Measurements from ENCODE around the gene RCL1.

Gene RCL1

DNA sequence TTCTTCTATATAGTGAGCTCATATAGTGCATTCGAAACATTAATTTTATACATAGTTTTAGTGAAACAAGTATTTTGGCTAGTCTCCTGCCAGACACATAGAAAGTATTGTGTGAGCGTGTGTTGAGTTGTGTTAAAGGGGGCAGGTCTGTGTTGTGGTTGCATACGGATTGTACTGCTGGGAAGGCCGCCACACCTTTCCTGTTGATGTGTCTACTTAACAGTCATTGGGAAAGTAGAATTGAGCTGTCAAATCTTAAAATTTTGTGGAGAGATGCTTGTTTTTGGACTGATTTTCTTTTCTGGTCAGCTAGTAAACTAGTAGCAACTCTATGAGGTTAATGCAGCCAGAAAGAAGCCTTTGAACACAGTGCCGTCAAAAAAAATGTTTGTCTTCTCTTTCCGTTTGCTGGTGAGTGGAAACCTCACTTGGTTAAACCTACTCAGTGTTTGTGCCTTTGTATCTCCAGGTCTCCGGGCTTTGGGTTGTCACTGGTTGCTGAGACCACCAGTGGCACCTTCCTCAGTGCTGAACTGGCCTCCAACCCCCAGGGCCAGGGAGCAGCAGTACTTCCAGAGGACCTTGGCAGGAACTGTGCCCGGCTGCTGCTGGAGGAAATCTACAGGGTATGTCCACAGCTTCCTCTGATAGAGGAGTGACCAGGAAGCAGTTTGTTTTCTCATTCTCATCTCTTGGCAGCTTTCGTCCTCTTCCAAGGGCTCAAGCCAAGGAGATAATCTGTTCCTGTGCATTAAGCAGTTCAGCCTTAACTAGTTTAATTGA lies 51.5 kb downstream of the RCL1 start:
- DNase-seq: no peak

DNA sequence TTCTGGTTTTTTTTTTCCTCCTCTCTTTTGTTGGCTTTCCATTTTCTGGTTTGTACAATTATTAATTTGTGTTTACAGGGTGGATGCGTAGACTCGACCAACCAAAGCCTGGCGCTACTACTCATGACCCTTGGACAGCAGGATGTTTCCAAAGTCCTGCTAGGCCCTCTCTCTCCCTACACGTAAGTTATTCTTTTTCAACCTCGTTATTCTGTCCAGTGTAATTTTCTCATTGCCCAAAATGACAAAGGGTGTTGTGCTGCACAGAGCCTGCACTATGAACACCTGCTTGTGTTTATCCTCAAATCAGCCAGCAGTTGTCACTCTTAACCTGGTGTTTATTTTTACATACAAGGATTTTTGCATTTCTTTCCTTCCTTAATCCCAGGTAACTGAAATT lies 56.6 kb downstream of the RCL1 start:
- no peak for DNase-seq

DNA sequence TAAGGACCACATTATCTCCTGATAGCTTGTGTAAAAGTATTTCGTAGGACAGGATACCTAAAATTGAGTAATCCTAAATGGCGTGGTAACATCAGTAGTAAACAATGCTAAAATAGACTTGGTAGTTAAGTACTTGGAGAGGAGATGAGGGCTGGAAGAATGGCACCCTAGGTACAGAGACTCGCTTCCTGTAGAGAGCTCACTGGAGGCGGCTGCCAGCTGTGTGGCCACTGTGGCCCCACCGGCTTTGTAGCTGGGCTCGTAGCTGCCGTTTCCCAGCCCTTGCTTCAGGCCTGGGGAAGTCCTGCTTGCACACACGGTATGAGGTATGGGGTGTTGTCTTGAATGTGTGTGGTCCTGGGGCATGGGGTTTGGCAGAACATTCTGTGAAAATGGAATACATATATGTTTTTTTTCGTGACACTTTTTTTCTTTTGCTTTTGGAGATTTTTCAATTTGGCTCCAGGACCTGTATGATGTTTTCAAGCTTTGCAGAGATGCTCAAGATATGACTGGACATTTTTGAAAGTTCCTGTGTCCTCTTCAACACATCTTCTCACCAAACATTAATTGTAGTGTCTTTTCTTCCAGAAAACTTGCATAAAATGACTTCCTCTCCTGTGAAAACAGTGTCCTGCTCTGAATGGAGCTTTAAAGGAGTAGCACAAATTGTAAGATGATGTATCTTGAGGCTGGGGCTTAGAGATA lies 58.0 kb downstream of the RCL1 start:
- DNase-seq: no peak

DNA sequence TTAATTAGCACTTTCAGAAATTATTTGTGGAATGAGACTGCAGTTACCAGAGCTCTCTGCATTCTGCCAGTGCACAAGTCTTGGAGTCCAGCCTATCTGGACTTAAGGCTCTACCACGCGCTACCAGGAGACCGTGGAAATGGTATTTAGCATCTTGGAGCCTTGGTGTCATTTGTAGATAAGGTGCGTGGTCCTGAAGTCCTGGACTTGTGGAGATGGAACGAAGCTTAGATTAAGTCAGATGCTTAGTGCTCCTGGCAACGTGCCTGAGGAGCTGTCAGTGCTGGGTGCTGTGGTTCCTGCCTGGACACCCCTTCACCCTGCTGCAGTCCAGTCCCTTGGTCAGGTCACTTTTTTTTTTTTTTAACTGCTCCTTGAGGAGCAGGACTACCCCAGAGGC lies 59.7 kb downstream of the RCL1 start:
- no peak for DNase-seq

DNA sequence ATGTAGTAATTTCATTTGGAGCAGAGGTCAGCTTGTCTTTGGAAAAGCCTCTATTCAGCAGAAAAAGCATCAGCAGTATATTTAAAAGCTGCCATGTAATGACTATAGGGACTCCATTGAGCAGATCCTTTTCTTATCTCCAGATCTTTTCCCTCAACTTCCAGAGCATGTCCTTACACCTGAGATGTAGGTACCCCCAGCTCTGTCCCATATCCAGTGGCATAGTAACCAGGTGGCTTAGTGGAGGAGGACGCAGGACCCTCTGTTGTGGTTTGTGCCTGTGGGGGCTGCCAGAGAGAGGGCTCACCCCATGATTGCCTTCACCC lies 61.5 kb downstream of the RCL1 start:
- DNase-seq: no peak

DNA sequence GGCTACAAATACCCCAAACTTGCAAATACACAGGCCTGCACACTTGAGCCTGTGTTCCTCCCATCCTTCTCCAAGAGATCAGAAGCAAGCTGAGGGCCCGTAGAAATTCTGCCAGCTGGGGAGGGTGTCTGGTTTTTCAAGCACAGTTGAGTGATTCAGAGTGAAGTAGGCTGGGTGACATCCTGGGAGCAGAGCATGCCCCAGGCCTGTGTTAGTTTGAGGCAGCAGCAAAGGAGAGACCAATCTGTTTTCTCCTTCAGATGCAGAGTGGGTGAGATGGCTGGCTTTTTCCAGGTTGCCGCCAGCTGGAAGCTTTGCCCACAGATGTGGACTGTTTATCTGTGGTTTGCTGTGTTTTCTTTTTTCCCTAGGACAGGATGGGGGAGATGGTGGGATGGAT lies 63.1 kb downstream of the RCL1 start:
- DNase-seq: no peak

DNA sequence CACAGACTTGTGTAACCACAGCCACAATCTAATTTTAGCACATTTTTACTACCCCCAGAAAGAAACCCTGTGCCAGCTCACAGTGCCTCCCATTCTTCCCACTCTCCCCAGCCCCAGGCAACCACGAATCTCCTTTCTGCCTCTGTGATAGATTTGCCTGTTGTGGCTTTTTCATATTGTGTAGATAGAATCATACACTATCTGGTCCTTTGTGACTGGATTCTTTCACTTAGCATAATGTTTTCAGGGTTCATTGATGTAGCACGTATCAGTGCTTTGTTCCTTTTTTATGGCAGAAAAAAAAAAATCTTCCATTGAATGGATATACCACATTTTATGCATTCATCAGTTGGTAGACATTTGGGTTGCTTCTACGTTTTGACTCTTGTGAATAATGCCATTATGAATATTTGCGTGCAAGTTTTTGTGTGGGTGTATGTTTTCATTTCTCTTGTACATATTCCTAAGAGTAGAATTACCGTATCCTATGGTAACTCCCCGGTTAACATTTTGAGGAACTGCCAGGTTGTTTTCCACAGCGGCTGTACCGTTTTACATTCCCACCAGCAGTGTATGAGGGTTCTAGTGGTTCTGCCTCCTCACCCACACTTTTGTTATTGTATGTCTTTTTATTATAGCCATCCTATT lies 64.5 kb downstream of the RCL1 start:
- no peak for DNase-seq

DNA sequence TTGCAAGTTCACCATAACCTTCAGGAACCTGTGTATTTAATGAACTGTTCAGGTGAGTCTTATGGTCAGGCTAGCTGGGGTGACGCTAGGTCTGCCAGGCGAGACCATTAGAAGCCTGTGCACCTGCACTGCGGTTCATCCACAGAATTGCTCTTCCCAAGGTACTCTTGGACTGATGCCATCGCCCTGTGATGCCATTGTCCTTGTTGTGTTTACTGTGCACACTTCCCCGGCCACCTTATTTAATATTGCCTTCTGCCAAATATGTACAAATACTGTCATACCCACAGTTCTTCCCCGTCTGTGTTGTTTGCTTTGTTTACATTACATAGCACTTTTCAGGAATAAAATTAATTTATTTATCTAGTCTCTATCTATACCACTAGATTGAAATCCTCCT lies 66.3 kb downstream of the RCL1 start:
- DNase-seq: no peak

DNA sequence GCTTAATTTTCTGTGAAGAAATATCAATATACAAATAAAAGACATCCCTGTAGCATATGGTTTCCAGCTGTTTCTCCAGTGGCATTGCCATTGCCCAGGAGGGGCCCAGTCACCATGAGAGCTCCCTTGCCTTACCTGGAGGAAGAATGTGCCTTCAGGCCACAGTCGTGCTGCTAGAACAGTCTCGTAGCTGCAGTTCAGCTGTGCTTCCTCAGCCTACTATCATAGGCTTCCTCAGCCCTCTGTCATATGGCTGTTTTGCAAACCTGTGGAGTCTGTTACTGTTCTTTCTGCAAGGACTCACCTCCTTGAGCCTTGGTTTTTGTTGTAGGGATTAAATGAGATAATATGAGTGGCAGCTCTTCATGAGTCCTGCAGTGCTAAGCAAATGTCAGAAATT lies 67.6 kb downstream of the RCL1 start:
- no peak for DNase-seq

DNA sequence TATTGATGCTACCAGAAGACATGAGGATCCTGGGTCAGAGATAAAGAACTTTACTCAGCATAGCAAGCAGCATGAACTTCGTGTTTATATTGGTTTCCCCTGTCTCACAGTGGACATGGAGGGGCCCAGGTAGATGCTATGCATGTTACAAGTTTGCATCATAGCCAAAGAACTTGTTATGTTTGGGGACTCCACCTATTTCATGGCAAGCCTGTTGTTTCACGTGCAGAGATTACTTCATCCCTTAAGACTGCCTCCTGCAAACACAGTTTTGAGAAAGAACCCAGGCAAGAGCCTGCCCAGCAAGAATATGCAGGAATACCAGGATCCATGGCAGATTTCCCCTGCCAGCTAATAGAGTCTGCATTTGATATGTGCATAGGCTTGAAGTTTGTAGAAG lies 68.4 kb downstream of the RCL1 start:
- DNase-seq: no peak

DNA sequence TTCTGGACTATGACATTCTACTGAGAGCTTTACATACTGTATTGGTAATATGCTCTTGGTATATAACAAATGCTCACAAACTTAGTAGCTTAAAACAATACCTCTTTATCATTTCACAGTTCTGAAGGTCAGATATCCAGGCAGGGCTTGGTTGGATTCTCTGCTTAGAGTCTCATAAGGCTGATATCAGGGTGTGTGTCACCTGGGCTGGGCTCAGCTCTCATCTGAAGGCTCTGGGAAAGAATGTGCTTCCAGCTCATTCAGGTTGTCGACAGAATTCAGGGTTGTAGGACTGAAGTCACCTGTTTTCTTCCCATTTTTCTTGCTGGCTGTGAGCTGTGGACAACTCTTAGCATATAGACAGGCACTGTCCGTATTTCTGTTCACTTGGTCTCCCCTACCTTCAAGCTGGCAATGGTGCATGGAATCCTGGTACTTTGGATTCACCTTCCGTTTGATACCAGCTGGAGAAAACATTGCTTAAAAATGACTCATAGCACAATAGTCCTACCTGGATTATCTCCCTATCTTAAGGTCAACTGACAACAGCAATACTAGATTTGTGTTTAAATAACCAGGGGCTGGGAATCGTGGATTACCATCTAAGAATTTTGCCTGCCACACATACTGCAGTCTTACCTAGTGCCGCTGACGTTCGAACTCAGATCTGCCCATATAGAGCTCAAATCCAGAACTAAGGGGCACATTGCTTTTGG lies 69.2 kb downstream of the RCL1 start:
- no peak for DNase-seq

DNA sequence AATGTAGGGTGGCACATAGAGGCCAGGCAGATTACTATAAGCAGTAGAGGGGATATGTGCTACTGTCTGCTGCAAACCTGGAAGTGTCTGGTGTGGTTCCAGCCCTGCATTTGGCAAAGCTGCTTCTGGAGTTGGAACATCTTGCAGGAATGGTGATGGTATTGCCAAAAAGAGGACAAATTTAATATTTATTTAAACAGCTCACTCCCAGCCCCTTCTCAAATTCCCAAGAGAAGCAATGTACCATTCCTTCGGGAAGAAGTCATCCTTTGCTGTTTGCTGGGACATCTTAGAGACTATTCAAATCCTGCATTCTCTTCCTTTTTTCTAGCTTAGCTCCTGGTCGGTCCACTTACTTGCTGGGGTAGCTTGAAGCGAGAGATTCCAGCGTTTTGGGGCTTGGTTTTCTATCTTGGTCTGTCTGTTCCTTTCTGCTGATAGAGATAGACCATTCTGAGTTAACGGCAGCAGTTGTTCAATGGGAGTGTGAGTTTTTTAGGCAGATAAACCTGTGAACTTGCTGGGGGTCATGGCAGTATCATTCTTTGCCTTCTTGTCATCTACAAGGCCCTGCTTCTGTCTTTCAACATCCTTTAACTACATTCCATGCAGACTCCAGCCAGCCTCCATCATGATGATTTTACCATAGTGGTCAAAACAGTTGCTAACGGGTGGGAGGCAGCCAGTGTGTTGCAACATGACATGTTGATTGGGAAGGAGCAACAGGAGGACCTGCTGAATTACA lies 69.9 kb downstream of the RCL1 start:
- no peak for DNase-seq

DNA sequence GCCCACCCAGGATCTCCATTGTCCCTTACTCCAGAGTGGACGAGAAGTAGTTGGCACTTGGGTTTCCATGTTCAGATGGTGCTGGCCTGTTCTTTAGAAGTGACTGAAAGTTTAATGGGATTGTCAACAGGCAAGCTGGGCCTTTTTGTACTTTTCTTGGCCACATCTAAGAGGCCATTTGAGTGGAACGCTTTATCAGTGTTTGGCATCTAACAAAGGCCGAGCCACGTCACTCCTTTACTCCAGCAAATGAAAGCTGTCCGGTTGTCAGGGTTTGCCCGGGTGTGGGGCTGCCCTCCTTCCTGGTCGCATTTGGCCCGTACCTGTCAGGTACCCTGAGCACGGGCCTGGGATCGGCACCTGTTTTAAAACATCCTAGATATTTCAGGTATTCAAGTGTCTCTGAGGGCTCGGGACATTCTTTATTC lies 71.5 kb downstream of the RCL1 start:
- no peak for DNase-seq

DNA sequence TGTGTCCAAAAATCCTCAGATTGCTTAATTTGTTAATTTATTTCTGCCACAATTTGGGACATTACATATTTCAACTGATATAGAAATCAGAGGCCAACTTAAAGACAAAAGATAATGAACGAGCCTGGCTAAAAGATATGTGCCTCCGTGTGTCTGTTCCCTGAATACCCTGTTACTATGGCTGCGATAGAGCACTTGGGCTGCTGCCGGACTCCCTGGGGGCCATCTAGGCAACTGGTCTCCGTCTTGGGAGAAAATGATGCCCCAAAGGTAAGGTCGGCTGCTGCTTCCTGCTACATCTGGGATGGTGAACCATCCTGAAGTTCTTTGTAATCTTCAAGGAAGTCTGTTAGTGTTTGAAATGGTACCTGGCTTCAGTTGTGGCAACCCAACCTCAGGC lies 72.0 kb downstream of the RCL1 start:
- peak; percentile 3 for DNase-seq

DNA sequence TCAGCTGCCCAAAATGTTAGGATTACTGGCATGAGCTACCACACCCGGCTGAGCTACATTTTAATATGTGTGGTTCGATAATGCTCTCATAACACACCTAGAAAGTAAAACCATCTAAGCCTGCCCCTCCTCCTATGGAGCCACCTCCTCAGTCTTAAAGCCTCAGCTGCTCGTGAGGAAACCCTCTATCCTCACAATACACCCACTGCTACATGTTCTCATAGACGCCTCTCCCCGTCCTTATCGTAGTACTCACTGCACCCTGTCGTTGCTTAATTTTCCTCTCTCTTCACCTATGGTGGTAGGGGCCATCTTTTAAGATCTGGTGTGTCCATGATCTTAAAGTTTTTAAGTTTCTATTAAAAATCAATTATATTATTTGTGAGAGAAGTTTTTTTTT lies 72.9 kb downstream of the RCL1 start:
- DNase-seq: no peak

DNA sequence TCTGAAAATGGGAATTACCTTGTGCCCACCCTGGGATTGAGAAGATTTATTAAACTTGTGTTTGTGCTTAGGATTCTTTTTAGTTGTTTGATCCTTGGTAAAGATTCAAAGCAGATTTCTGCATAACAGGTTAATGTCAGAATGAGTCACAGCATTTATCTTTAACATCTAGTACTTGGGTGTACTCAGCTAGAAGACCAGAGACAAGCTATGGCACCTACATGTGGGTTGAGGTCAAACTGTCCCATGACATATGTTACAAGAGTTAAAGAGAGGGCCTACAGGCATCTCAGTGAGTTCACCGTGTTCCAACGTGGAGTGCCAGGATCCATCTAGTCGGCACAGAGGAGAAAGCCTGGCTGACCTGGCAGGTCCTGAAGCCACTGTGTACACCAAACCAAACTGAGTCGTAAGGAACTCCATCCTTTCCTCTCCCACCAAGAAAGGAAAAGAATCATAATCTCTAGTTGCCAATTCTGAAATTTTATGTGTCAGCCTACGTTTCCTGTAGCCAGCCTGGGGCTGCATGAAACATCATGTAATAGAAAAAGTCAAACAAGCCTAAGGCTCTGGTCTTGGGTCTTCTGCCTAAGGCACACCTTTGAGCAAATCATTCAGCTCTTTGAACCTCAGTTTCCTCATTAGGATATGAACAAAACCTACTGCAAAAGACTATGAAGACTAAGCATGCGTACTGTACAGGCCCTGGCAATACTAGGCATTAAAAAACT lies 73.7 kb downstream of the RCL1 start:
- DNase-seq: no peak

DNA sequence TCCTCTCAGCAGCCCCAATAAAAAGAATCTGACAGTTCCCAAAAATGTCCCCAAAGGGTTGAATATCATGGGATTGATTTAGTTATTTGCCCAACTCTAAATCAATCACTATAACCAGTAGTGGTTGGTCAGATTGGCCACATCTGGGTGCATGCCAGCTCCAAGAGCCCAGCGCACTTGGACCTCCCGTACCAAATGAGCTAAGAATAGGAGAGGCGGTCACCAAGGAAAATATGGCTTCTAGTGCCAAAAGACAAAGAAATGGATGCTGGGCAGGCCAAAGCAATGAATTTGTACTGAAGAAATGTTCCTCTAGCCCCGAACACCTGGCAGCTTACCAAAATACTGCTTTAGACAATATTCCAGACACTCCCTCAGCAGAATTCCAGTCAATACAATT lies 80.3 kb downstream of the RCL1 start:
- no peak for DNase-seq

DNA sequence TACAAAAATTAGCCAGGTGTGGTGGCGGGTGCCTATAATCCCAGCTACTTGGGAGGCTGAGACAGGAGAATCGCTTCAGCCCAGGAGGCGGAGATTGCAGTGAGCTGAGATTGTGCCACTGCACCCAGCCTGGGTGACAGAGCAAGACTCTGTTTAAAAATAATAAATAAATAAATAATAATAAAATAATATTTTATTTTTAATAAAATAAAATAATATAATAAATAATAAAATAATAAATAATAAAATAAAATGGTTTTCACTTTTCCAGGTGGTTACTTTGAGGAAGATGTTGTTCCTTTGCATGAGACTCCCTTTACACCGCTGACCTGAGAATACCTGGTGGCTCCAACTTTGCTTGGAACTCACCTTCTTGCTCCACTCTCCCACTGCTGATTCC lies 82.8 kb downstream of the RCL1 start:
- DNase-seq: no peak

DNA sequence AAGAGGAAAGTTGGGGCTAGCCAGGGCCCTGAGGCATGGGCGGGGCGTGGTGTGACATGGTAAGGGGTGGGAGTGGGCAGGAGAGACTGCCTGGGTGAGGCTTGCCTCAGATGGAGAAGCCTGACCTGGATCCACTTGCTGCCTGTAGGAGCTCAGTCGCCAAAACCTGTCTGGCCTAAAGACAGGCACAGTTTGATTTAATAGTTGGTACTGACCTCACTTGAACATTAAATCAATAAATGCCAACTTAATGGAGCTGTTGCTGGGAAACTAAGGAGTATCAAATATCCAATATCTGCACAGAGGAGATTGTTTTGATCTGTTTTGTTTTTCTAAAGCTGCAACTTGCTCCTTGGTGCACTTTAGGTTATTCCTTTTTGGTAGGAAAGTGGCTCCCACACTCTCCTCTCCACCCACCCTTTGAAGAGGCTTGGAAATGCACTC lies 86.4 kb downstream of the RCL1 start:
- no peak for DNase-seq

DNA sequence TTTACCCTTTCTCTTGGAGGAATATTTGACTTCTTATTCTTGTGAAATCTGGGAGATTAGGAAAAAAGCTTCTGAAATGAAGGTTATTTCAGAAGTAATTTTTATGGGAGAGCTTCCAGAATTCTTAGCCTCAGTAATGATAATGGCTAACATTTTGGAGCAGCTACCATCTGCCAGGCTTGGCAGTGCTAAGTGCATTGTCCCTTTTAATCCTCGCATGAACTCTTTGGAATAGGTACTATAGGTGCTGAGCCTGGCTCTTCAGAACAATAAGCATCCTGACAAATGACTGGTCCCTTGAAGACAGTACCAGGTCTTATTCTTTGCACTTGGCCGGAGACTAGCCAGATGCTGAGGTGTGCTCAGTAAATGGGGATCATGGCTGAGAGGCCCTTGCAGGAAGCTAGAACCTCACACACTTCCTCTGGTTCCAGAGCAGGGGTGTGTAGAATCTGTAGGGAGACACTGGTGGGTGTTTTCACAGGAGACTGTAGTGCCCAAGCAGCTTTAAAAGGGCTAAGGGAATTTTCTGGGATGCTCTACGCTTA lies 90.7 kb downstream of the RCL1 start:
- DNase-seq: no peak

DNA sequence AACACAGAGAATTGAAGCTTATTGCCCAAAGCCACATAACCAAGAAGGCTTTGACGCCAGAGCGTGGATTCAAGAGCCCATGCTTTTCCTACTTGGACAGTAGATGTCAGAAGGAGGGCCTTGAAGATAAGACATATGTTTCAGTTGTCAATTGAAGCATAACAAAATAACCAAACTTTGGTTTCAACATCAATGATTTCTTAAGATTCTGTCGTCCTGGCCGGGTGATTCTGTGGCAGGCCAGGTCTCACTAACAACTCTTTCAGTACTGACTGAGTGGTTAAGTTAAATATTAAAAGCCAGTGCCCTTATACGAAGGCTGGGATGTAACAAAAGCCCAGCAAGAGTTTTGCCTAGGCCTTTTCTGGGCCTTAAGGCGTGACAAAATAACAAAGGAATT lies 94.0 kb downstream of the RCL1 start:
- DNase-seq: no peak

DNA sequence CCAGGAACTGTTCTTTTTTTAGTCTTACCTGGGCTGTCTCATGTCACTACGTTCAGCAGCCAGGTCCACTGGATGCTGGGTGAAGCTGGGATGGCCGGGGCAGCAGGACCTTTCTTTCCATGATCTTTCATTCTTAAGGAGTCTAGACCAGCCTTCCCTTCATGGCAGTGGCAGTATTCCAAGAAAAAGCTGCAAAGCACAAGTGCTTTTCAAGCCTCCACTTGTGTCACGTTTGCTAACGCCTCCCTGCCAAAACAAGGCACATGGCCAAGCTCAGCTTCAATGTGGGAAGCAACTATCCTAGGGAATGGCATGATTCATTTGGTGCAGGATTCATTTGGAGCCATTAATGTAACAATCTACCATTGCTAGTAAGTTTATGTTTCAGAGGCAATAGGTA lies 94.8 kb downstream of the RCL1 start:
- no peak for DNase-seq

All from retina (tissue), 1 donor.